SKM-1 (cell line): Measurements from ENCODE around the gene KMT2C.

ENCODE experiments used
- DNase-seq: peaks from one replicate; lab custom pipeline; 2025; ENCODE audit not compliant: unreplicated experiment; lab: John Stamatoyannopoulos, UW

KMT2C gene

GRCh38 chr7:152120210-152120609 lies 315.6 kb downstream of the KMT2C start:
- no peak for DNase-seq

GRCh38 chr7:152117356-152117755 lies 318.4 kb downstream of the KMT2C start:
- DNase-seq: no peak

GRCh38 chr7:152115021-152115718 lies 320.6 kb downstream of the KMT2C start:
- no peak for DNase-seq

GRCh38 chr7:152112829-152113228 lies 323.0 kb downstream of the KMT2C start:
- no peak for DNase-seq

GRCh38 chr7:152108359-152108758 lies 327.4 kb downstream of the KMT2C start:
- DNase-seq: no peak

- no peak for DNase-seq
Observed at GRCh38 chr7:152107945-152108344, 327.9 kb downstream of the KMT2C start.

GRCh38 chr7:152106990-152107389 lies 328.8 kb downstream of the KMT2C start:
- no peak for DNase-seq

- DNase-seq: no peak
Observed at GRCh38 chr7:152105205-152105604, 330.6 kb downstream of the KMT2C start.

- DNase-seq: no peak
Observed at GRCh38 chr7:152103691-152104090, 332.1 kb downstream of the KMT2C start.

- no peak for DNase-seq
Observed at GRCh38 chr7:152103066-152103465, 332.7 kb downstream of the KMT2C start.

- no peak for DNase-seq
Observed at GRCh38 chr7:152097330-152097729, 338.5 kb downstream of the KMT2C start.

- DNase-seq: no peak
Observed at GRCh38 chr7:152095771-152096170, 340.0 kb downstream of the KMT2C start.

GRCh38 chr7:152093717-152094116 lies 342.1 kb downstream of the KMT2C start:
- DNase-seq: no peak

GRCh38 chr7:152090747-152091146 lies 345.1 kb downstream of the KMT2C start:
- no peak for DNase-seq

- DNase-seq: no peak
Observed at GRCh38 chr7:152089183-152089582, 346.6 kb downstream of the KMT2C start.

GRCh38 chr7:152086513-152086912 lies 349.3 kb downstream of the KMT2C start:
- no peak for DNase-seq

- DNase-seq: no peak
Observed at GRCh38 chr7:152085131-152085530, 350.7 kb downstream of the KMT2C start.
